ENCODE measurements around the gene XYLT1. TPM values are rescaled to one million over a fixed set of nuclear protein-coding genes. Genes with fewer than 3 reads are reported as not detected.

XYLT1 gene
- total RNA-seq, 2 experiments from 2014 or later: 59.4 to 60.4 TPM

DNA sequence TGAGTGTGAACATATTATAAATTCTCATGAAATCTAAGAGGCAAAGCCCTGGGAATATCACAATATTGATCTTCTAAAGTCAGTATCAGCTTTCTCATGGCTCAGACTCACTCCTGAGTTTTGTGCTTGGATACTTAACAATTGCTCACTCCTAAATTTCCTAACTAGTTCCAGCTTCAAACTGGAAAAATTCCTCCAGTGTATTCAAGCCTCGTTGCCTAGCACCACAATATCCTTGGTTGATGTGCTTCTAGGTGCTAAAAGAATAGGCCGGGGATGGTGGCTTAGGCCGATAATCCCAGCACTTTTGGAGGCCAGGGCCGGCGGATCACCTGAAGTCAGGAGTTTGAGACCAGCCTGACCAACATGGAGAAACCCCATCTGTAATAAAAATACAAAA lies 62.5 kb downstream of the XYLT1 start:
- no peaks in the 10 kb centered on the region for H3K9me3 Mint-ChIP-seq (ENCODE audit: insufficient read depth)
- H3K36me3 Mint-ChIP-seq (ENCODE audit: low read depth): peaks cover 57% of the 10 kb centered on the region
- CTCF ChIA-PET: interaction anchor here (1.4 kb wide), 1 partner anchor 8 kb away, joined by 3 read pairs; no protein-coding TSS in a partner anchor
- DNase-seq (no peak), ATAC-seq (no peak)
- peaks cover 35% of the 10 kb centered on the region for H3K4me1 Mint-ChIP-seq (ENCODE audit: low read depth)
- no peak overlapping the region for H3K4me3 Mint-ChIP-seq
- POLR2A ChIA-PET: no interaction called here
- no peaks in the 10 kb centered on the region for H3K27me3 Mint-ChIP-seq (ENCODE audit: low read depth)
- no peak overlapping the region for H3K27ac Mint-ChIP-seq

DNA sequence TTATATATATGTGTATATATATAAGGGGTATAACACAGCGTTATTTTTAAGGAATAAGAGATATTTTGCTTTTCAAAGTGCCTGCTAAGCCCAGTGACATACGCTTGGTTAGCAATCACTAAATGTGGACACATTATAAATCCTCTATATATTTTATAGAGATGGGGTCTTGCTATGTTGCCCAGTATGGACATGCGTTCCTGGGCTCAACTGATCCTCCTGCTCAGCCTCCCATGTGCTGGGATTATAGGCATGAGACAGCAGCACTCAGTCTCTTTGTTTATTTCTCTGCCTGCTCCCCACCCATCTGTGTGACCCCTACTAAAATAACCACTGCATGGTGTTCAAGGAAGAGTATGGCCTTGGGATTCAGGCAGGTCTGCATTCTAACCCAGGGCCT lies 63.4 kb downstream of the XYLT1 start:
- ChIA-PET CTCF (interaction anchor here (1.4 kb wide), 1 partner anchor 9 kb away, joined by 3 read pairs; no protein-coding TSS in a partner anchor), POLR2A (interaction anchor here (1.4 kb wide), 1 partner anchor 60 kb away, joined by 5 read pairs; no protein-coding TSS in a partner anchor)
- Mint-ChIP-seq H3K36me3 (ENCODE audit: low read depth) (peaks cover 54% of the 10 kb centered on the region), H3K27me3 (ENCODE audit: low read depth) (no peaks in the 10 kb centered on the region), H3K4me3 (no peak overlapping the region), H3K27ac (no peak overlapping the region), H3K4me1 (ENCODE audit: low read depth) (peaks cover 30% of the 10 kb centered on the region), H3K9me3 (ENCODE audit: insufficient read depth) (no peaks in the 10 kb centered on the region)
- no peak for DNase-seq
- ATAC-seq: no peak

DNA sequence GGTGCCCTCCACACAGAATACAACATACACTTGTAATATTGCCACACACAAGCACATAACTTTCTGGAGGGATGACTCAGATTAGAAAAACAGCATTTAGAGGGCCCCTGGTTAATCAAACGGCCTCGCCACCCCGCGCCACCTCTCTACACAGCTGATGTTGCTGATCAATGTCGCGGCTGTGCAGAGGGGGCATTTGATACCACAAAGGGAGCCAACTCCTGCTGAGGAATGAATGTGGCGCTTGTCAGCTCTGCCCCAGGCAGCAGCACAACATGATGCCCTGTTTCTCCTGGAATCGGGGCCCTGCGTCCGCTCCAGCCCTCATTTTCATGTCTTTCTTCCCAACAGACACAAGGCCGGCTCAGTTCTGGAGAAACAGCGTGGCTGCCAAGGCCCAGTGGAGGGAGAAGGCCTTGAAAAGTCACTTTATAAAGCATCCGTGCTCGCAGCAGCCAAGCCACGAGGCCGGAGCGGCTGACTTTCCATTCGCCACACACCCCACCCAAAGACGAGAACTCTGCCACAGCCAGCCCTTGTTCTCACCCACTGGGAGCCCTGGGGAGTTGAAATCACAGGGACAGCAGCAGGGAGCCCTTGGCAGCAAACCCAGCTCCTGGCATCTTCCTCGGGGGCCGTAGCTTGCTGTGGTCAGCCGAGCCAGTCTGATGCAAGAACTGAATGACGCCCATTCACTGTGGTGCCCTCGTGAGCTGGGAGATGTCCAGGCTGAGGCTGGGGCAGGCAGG lies 65.6 kb downstream of the XYLT1 start:
- POLR2A ChIA-PET: no interaction called here
- Mint-ChIP-seq H3K27ac (peak overlapping the region; percentile 34), H3K9me3 (ENCODE audit: insufficient read depth) (no peaks in the 10 kb centered on the region), H3K27me3 (ENCODE audit: low read depth) (no peaks in the 10 kb centered on the region), H3K4me3 (no peak overlapping the region), H3K36me3 (ENCODE audit: low read depth) (peaks cover 50% of the 10 kb centered on the region), H3K4me1 (ENCODE audit: low read depth) (peaks cover 29% of the 10 kb centered on the region)
- ATAC-seq (no peak), DNase-seq (no peak)
- CTCF ChIA-PET: interaction anchor here (1.6 kb wide), 1 partner anchor 11 kb away, joined by 7 read pairs; no protein-coding TSS in a partner anchor

DNA sequence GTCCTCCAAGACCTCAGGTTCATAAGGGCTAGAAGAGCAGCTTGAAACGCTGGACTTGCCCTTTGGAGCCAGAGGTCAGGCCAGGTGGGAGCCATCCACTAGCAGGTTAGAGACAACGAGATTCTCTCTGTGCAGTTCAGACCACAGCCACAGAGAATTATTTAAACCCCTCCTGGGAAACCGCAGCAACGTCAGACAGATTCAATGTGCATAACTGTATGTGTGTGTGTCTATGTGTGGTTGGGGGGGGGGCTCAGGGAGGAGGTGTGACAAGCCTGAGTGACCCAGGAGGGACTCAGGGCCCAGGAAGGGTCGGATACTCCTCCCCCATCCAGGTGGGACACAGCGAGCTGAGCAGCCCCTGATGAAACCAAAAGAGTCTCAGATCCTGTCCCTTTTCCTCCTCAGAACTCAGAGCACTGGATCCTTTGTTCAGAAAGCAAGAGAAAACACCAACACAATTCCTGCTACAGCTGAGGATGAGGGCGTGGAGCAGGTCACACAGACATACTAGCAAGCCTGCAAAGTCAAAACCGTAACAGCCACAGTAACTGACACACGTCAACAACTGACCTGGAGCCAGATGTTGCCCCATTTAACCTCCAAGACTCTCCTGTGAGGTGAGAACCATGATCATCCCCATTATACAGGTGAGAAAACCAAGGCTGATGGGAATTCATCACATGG lies 66.8 kb downstream of the XYLT1 start:
- Mint-ChIP-seq H3K4me3 (no peak overlapping the region), H3K36me3 (ENCODE audit: low read depth) (peaks cover 49% of the 10 kb centered on the region), H3K9me3 (ENCODE audit: insufficient read depth) (no peaks in the 10 kb centered on the region), H3K27ac (peak overlapping the region; percentile 64), H3K27me3 (ENCODE audit: low read depth) (no peaks in the 10 kb centered on the region), H3K4me1 (ENCODE audit: low read depth) (peaks cover 24% of the 10 kb centered on the region)
- DNase-seq (no peak), ATAC-seq (no peak)
- ChIA-PET CTCF (interaction anchor here (1.2 kb wide), 1 partner anchor 543 kb away, joined by 3 read pairs; no protein-coding TSS in a partner anchor), POLR2A (no interaction called here)

DNA sequence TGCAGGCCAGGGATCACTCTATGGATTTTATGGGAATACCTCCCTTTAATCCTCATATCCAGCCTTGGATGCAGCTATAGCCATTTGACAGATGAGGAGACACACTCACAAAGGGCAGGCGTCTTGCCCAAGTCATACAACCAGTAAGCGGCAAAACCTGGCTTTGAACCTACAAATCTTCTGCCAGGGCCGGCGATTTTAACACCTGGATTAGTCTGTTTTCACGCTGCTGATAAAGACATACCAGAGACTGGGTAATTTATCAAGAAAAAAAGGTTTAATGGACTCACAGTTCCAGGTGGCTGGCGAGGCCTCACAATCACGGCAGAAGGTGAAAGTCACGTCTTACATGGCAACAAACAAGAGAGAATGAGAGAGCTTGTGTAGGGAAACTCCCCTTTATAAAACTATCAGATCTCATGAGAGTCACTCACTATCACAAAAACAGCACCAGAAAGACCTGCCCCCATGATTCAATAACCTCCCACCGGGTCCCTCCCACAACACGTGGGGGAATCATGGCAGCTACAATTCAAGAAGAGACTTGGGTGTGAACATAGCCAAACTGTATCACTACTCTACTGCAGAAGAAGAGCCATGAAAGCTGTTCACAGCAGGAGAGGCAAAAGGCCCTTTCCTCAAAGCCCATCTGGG lies 67.5 kb downstream of the XYLT1 start:
- H3K27ac Mint-ChIP-seq: peak overlapping the region; percentile 64
- ATAC-seq: no peak
- ChIA-PET POLR2A (no interaction called here), CTCF (interaction anchor here (1.2 kb wide), 1 partner anchor 542 kb away, joined by 3 read pairs; no protein-coding TSS in a partner anchor)
- DNase-seq: no peak
- no peaks in the 10 kb centered on the region for H3K9me3 Mint-ChIP-seq (ENCODE audit: insufficient read depth)
- no peaks in the 10 kb centered on the region for H3K27me3 Mint-ChIP-seq (ENCODE audit: low read depth)
- peaks cover 49% of the 10 kb centered on the region for H3K36me3 Mint-ChIP-seq (ENCODE audit: low read depth)
- no peak overlapping the region for H3K4me3 Mint-ChIP-seq
- H3K4me1 Mint-ChIP-seq (ENCODE audit: low read depth): peaks cover 23% of the 10 kb centered on the region

DNA sequence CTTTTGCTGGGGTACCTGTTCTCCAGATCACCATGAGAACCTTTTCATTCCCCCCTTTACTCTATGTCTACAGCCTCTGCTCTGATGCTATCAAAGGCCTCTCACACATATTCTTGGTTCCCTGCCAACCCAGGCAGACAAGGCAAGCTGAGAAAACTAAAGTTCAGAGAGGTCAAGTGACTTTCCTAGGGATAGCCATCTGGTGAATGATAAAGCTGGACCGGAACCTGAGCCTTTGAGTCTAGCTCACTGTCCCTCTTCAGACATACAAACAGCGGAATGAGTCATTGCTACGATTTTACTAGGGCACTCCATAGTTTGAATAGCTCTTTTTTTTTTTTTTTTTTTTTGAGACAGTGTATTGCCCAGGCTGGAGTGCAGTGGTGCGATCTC lies 73.3 kb downstream of the XYLT1 start:
- no peak for DNase-seq
- Mint-ChIP-seq H3K4me3 (no peak overlapping the region), H3K36me3 (ENCODE audit: low read depth) (peaks cover 62% of the 10 kb centered on the region), H3K4me1 (ENCODE audit: low read depth) (peaks cover 34% of the 10 kb centered on the region), H3K27me3 (ENCODE audit: low read depth) (no peaks in the 10 kb centered on the region), H3K9me3 (ENCODE audit: insufficient read depth) (no peaks in the 10 kb centered on the region), H3K27ac (no peak overlapping the region)
- POLR2A ChIA-PET: no interaction called here
- no peak for ATAC-seq
- CTCF ChIA-PET: interaction anchor here (1.9 kb wide), 1 partner anchor 19 kb away, joined by 6 read pairs; no protein-coding TSS in a partner anchor

DNA sequence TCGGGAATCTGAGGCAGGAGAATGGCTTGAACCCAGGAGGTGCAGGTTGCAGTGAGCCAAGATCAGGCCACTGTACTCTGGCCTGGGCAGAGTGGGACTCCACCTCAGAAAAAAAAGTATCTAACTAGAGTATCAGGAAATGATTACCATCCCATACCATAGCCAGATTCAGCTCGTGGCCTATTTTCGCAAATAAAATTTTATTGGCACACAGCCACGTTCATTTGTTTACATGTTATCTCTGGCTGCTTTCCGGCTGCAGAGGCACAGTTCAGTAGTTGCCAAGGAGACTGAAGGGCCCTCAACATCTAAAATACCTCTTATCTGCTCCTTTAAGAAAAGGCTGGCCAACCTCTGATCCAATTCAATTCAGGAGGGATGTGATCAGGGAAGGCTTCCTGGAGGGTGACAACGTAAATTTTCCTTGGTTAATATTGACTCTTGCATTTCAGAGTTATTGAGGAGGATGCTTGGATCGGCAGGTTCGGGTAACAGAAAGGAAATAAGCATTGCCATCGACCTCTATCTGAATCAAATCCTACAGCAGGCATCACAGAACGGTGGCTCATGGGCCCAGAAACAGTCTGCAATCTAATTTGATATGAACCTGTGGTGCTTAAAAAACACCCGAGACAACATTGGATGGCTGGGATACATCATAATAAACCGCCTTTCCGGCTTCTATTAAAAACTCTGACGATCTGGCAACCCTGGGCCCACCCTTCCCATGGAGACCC lies 73.8 kb downstream of the XYLT1 start:
- Mint-ChIP-seq H3K9me3 (ENCODE audit: insufficient read depth) (no peaks in the 10 kb centered on the region), H3K4me3 (no peak overlapping the region), H3K36me3 (ENCODE audit: low read depth) (peaks cover 62% of the 10 kb centered on the region), H3K27ac (peak overlapping the region; percentile 20), H3K4me1 (ENCODE audit: low read depth) (peaks cover 34% of the 10 kb centered on the region), H3K27me3 (ENCODE audit: low read depth) (no peaks in the 10 kb centered on the region)
- CTCF ChIA-PET: interaction anchor here (1.9 kb wide), 1 partner anchor 20 kb away, joined by 6 read pairs; no protein-coding TSS in a partner anchor
- DNase-seq: no peak
- ATAC-seq: no peak
- POLR2A ChIA-PET: no interaction called here

DNA sequence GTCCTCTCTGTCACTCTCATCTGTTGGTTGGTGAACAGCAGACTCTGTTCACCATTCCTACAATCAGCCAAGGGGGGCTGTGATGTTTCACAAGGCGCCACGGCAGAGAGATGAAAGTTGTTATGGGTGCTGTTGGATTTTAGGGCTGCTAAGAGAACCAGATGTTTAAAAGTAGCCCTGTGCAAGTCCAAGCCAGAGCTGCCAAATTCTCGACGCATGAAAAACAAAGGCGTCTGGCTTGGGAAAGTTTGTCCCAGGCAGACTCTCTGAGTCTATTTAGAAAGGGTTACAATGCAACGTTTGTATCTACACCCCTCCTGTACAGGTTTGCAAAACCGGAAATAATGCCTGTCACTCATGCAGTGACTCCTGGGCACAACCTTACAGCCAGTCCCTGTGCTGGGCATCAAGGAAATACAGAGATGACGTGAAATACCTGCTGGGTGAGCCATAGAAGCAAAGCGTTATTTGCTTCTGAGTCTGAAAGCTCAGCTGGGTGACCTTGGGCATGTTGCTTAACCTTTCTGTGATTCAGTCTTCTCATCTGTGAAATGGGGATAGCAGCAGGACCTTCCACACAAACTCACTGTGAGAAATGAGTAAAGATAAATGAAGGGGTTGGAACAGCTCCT lies 74.8 kb downstream of the XYLT1 start:
- no peak for DNase-seq
- H3K36me3 Mint-ChIP-seq (ENCODE audit: low read depth): peaks cover 66% of the 10 kb centered on the region
- peaks cover 36% of the 10 kb centered on the region for H3K4me1 Mint-ChIP-seq (ENCODE audit: low read depth)
- H3K9me3 Mint-ChIP-seq (ENCODE audit: insufficient read depth): no peaks in the 10 kb centered on the region
- CTCF ChIA-PET: no interaction called here
- H3K27ac Mint-ChIP-seq: no peak overlapping the region
- no peaks in the 10 kb centered on the region for H3K27me3 Mint-ChIP-seq (ENCODE audit: low read depth)
- POLR2A ChIA-PET: no interaction called here
- no peak overlapping the region for H3K4me3 Mint-ChIP-seq
- ATAC-seq: no peak

DNA sequence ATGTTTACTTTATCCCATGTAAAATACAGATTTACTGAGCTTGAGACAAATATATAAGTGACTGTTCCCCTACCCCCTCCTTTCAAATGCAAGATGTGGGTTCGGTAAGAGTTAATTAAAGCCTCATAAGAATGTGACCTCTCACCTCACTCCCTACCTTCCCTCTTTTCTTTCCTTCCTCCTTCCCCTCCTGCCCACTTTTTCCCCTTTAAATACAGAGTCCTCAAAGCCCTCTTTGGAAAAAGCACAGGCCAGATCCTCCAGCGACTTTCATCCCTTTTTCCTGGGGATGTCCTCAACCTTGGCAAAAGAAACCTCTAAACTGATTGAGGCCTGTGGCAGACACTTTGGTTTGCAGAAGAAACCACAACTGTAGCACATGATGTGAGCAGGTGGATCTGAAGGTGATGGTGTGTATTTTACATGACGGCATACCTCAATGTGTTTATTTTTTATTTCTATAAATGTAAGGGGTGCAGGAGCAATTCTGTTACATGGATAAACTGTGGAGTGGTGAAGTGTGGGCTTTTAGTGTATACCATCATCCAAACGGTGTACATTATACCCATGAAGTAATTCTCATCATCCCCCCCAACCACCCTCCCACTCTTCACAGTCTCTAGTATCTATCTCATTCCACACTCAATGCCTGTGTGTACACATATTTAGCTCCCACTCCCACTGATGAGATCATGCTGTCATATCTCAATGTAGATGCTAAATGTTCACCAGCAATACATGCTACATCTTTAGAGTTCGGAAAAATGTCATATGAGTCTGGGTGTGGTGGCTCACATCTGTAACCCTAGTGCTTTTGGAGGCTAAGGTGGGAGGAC lies 77.7 kb downstream of the XYLT1 start:
- Mint-ChIP-seq H3K36me3 (ENCODE audit: low read depth) (peaks cover 67% of the 10 kb centered on the region), H3K4me1 (ENCODE audit: low read depth) (peaks cover 46% of the 10 kb centered on the region), H3K27ac (no peak overlapping the region), H3K9me3 (ENCODE audit: insufficient read depth) (no peaks in the 10 kb centered on the region), H3K27me3 (ENCODE audit: low read depth) (no peaks in the 10 kb centered on the region), H3K4me3 (no peak overlapping the region)
- POLR2A ChIA-PET: no interaction called here
- DNase-seq (no peak), ATAC-seq (no peak)
- CTCF ChIA-PET: interaction anchor here (1.4 kb wide), 1 partner anchor 23 kb away, joined by 3 read pairs; no protein-coding TSS in a partner anchor

DNA sequence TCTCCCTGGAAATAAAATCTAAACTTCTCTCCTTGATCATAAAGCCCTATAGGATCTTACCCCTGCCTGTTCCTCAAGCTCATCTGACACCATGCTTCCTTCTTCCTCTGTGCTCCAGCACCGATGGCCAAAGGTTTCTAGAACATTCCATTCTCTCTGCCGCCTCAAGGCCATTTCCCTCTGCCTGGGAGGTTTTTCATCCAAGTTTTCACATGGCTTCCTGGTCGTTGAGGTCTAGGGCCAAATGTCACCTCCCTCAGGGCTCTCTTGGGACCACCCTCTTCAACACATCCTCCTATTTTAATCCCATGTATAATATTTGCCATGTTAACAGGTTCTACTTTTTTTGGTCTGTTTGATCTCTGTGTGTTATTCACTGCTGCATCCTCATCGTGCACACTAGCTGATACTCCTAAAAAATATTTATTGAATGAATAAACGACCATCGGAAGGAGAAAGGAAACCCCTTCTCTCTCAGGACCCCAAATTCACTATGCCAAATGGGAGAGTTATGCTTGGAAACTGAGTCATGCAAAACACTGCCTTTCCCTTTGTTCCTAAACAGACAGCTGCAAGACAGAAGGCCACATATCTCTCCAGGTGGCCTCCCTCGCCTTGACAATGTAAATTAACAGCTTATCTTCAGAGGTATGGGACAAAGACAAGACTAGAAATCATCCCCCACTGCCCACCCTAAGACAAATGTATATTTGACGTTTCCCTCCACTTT lies 78.5 kb downstream of the XYLT1 start:
- CTCF ChIA-PET: interaction anchor here (1.4 kb wide), 1 partner anchor 24 kb away, joined by 3 read pairs; no protein-coding TSS in a partner anchor
- Mint-ChIP-seq H3K9me3 (ENCODE audit: insufficient read depth) (no peaks in the 10 kb centered on the region), H3K27ac (no peak overlapping the region)

More for the DNA sequence above, 78.5 kb downstream of the XYLT1 start:
- H3K4me3 Mint-ChIP-seq: no peak overlapping the region
- DNase-seq: no peak
- ATAC-seq: no peak
- POLR2A ChIA-PET: no interaction called here
- H3K27me3 Mint-ChIP-seq (ENCODE audit: low read depth): no peaks in the 10 kb centered on the region
- peaks cover 51% of the 10 kb centered on the region for H3K4me1 Mint-ChIP-seq (ENCODE audit: low read depth)
- peaks cover 67% of the 10 kb centered on the region for H3K36me3 Mint-ChIP-seq (ENCODE audit: low read depth)

All from activated CD8-positive, alpha-beta T cell treated with anti-CD3 and anti-CD28 coated beads, Interleukin-2, amount 10 ng/mL, durations not matched to agents 7 days and 5 days (primary cell).